ENCODE measurements around the gene CRYAA. TPM values are rescaled to one million over a fixed set of nuclear protein-coding genes. Genes with fewer than 3 reads are reported as not detected.

Gene CRYAA
- total and polyA plus RNA-seq, 2 donors (not counting 3 experiments of a cell fraction or from before 2014, with no cell fraction given), result not detected

- no peak for DNase-seq (ENCODE audit: low read depth, low spot score)
- CTCF ChIA-PET, result no interaction called here
- no peak overlapping the region for H3K9ac ChIP-seq (replicated peaks; ENCODE audit: extremely low read depth, insufficient read depth, low read length)
- no TSS peak for BruUV-seq (replicated peaks)
- H3K27ac ChIP-seq (ENCODE audit: insufficient read depth, low read depth, low read length), result no peak overlapping the region
- intact Hi-C loops (cut with micrococcal nuclease) (no loop called here), dilution Hi-C loops (cut with MboI; ENCODE audit: extremely low pct_ligation_motif_present, low sequenced_read_pairs) (no loop called here)
- no peaks in the 10 kb centered on the region for H3K36me3 ChIP-seq (ENCODE audit: control insufficient read depth in 2 of 2, extremely low read depth in 1 of 2, insufficient read depth in 2 of 2, low read length in 2 of 2)
- H3K9me3 ChIP-seq (replicated peaks; ENCODE audit: control insufficient read depth, insufficient read depth, low read length), result no peaks in the 10 kb centered on the region
- H4K20me1 ChIP-seq (replicated peaks; ENCODE audit: control insufficient read depth, extremely low read depth, insufficient read depth, low read length), result no peaks in the 10 kb centered on the region
- H3K4me1 ChIP-seq (ENCODE audit: control insufficient read depth, extremely low read depth, insufficient read depth, low read length), result no peaks in the 10 kb centered on the region
- H3K9me1 ChIP-seq (replicated peaks; ENCODE audit: control insufficient read depth, extremely low read depth, insufficient read depth, low read length), result no peaks in the 10 kb centered on the region
- no peak overlapping the region for H3K4me3 ChIP-seq (replicated peaks in 1 of 3; ENCODE audit: insufficient read depth in 1 of 3, low read depth in 1 of 3, low read length in 3 of 3)
- no peak for FAIRE-seq
- H2AFZ ChIP-seq (ENCODE audit: low read depth, low read length), result no peak overlapping the region
- H3K4me2 ChIP-seq (ENCODE audit: insufficient read depth, low read length), result no peak overlapping the region
- no peak for TF ChIP-seq MYC (IDR thresholded peaks at IDR 0.05; ENCODE audit: low read depth, low read length)
- TF ChIP-seq FOS (IDR thresholded peaks at IDR 0.05; ENCODE audit: borderline replicate concordance, insufficient read depth, low read length), result no peak
- TF ChIP-seq GATA2 (IDR thresholded peaks at IDR 0.05; ENCODE audit: insufficient read depth, insufficient read length, low read depth, low read length), result no peak
- TF ChIP-seq EZH2 (IDR thresholded peaks at IDR 0.05; ENCODE audit: borderline replicate concordance, low read depth, low read length, severe bottlenecking), result no peak
- TF ChIP-seq JUN (IDR thresholded peaks at IDR 0.05; ENCODE audit: borderline replicate concordance, insufficient read depth, insufficient read length, low read depth), result no peak
- no peak for TF ChIP-seq CTCF (IDR thresholded peaks at IDR 0.05; ENCODE audit: extremely low read depth in 1 of 2, insufficient read depth in 1 of 2, low read depth in 1 of 2, low read length in 2 of 2)
- TF ChIP-seq, protein P1, sequence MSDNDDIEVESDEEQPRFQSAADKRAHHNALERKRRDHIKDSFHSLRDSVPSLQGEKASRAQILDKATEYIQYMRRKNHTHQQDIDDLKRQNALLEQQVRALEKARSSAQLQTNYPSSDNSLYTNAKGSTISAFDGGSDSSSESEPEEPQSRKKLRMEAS (IDR thresholded peaks at IDR 0.05; ENCODE audit: insufficient read depth, insufficient read length), result no peak
- TF ChIP-seq POLR2A (IDR thresholded peaks at IDR 0.05; ENCODE audit: low read depth, low read length), result no peak
- no peak for TF ChIP-seq POLR2AphosphoS5 (IDR thresholded peaks at IDR 0.05; ENCODE audit: insufficient read depth, low read depth, low read length)
- H3K27me3 ChIP-seq (ENCODE audit: control insufficient read depth in 2 of 2, insufficient read depth in 2 of 2, low read length in 2 of 2), result peaks cover 6 to 13% of the 10 kb centered on the region in 2 experiments
- H3K79me2 ChIP-seq (ENCODE audit: control insufficient read depth, insufficient read depth, low read length), result no peaks in the 10 kb centered on the region
- POLR2A ChIA-PET, result no interaction called here
Measured at GRCh38 chr21:43190951-43191350, 22.1 kb downstream of the CRYAA start.

Measured in endothelial cell of umbilical vein (primary cell).